ENCODE measurements around the gene HDAC10. TPM values are rescaled to one million over a fixed set of nuclear protein-coding genes. Genes with fewer than 3 reads are reported as not detected.

The HDAC10 gene
- total RNA-seq, 6 donors from 2014 or later = 33.0 to 202 (median 53.1) TPM

DNA sequence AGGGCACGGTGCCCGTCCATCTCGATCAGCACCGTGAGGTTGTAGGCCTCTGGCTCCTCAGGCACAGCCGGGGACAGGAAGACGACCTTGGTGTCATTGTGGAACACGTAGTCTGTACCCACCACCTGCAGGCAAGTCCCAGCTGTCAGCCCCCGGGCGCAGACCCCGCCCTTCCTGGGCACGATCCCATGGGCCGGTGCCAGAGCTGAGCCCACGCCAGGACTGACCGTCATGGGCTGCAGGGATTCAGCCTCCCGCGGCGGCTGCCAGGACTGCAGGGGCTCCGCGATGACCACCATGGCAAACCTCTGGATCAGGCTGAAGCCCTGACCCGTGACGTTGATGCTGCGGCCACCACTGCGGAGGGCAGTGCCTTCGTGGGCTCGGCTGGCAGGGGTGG lies 30.9 kb upstream of the HDAC10 start:
- peak overlapping the region; percentile 15 to 84 (median 78) for H3K27ac ChIP-seq
- H3K4me3 ChIP-seq = peak overlapping the region in 1 of 4 donors; percentile 3
- peaks cover 33 to 97% (median 91%) of the 10 kb centered on the region in 4 donors for H3K36me3 ChIP-seq
- H3K27me3 ChIP-seq = no peaks in the 10 kb centered on the region
- H3K4me1 ChIP-seq = peaks cover 2 to 42% (median 19%) of the 10 kb centered on the region in 4 donors
- DNase-seq (peak in 1 of 2 donors; percentile 86), ATAC-seq (ENCODE audit: low FRiP score in 2 of 2) (no peak)
- no peaks in the 10 kb centered on the region for H3K9me3 ChIP-seq
- TF ChIP-seq POLR2A (IDR thresholded peaks at IDR 0.05) (no peak), EP300 (IDR thresholded peaks at IDR 0.05) (no peak), POLR2AphosphoS5 (IDR thresholded peaks at IDR 0.05) (no peak), CTCF (IDR thresholded peaks at IDR 0.05) (peak in 1 of 6 experiments; percentile 42)
- WGBS, 2 donors = 55 to 59% methylated on average over 2 to 15 of the region's 25 CpGs

DNA sequence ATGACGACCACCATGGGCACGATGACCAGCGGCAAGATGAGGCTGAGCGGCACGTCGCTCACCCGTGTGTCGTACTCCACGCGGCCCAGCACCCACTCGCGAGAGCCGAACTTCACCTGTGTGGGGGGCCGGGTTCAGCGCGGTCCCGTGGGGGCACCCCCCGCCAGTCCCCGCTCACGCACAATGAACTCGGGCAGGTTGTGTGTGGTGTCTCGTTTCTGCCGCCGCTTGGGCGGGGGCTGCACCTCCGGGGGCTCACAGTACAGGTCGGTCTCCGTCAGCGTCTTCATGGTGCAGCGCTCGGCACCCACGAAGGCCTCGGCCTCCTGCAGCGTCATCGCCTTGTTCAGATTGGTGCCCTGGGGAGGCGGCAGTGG lies 30.3 kb upstream of the HDAC10 start:
- Histone ChIP-seq H3K27me3 (no peaks in the 10 kb centered on the region), H3K36me3 (peaks cover 32 to 97% (median 90%) of the 10 kb centered on the region in 4 donors), H3K4me1 (peaks cover 2 to 44% (median 19%) of the 10 kb centered on the region in 4 donors), H3K27ac (peak overlapping the region; percentile 15 to 84 (median 78)), H3K9me3 (no peaks in the 10 kb centered on the region), H3K4me3 (no peak overlapping the region)
- ATAC-seq (ENCODE audit: low FRiP score in 2 of 2) (no peak), DNase-seq (no peak)
- WGBS, 2 donors = 93 to 97% methylated on average over 12 to 36 of the region's 36 CpGs
- TF ChIP-seq CTCF (IDR thresholded peaks at IDR 0.05) (no peak), POLR2A (IDR thresholded peaks at IDR 0.05) (no peak), POLR2AphosphoS5 (IDR thresholded peaks at IDR 0.05) (no peak), EP300 (IDR thresholded peaks at IDR 0.05) (no peak)

GRCh38 chr22:50280708-50281383 lies 29.8 kb upstream of the HDAC10 start:
- ATAC-seq (ENCODE audit: low FRiP score in 2 of 2) (no peak), DNase-seq (no peak)

GRCh38 chr22:50280022-50280707 lies 29.1 kb upstream of the HDAC10 start:
- ATAC-seq (ENCODE audit: low FRiP score in 2 of 2) = no peak
- H3K4me1 ChIP-seq = peaks cover 2 to 48% (median 20%) of the 10 kb centered on the region in 4 donors

More at GRCh38 chr22:50280708-50281383, 29.8 kb upstream of the HDAC10 start:
- WGBS, 2 donors = 95 to 96% methylated on average over 30 to 44 of the region's 47 CpGs
- no peaks in the 10 kb centered on the region for H3K9me3 ChIP-seq
- peak overlapping the region in 2 of 4 donors; percentile 74 to 84 for H3K27ac ChIP-seq
- TF ChIP-seq POLR2A (IDR thresholded peaks at IDR 0.05) (no peak), EP300 (IDR thresholded peaks at IDR 0.05) (no peak), CTCF (IDR thresholded peaks at IDR 0.05) (no peak), POLR2AphosphoS5 (IDR thresholded peaks at IDR 0.05) (no peak)
- H3K4me1 ChIP-seq = peaks cover 2 to 44% (median 19%) of the 10 kb centered on the region in 4 donors
- H3K4me3 ChIP-seq = no peak overlapping the region
- H3K27me3 ChIP-seq = no peaks in the 10 kb centered on the region
- H3K36me3 ChIP-seq = peaks cover 28 to 97% (median 90%) of the 10 kb centered on the region in 4 donors

More at GRCh38 chr22:50280022-50280707, 29.1 kb upstream of the HDAC10 start:
- Histone ChIP-seq H3K27ac (peak overlapping the region in 2 of 4 donors; percentile 0 to 20), H3K9me3 (no peaks in the 10 kb centered on the region), H3K36me3 (peaks cover 28 to 100% (median 94%) of the 10 kb centered on the region in 4 donors), H3K4me3 (no peak overlapping the region), H3K27me3 (no peaks in the 10 kb centered on the region)
- TF ChIP-seq EP300 (IDR thresholded peaks at IDR 0.05) (no peak), POLR2A (IDR thresholded peaks at IDR 0.05) (no peak), CTCF (IDR thresholded peaks at IDR 0.05) (no peak), POLR2AphosphoS5 (IDR thresholded peaks at IDR 0.05) (no peak)
- DNase-seq = peak in 1 of 2 donors; percentile 49
- WGBS, 2 donors = 92 to 95% methylated on average over 11 to 31 of the region's 38 CpGs
